Right renal pelvis (tissue), 4 donors: Measurements from ENCODE around the gene SMTNL1. TPM values are rescaled to one million over a fixed set of nuclear protein-coding genes. Genes with fewer than 3 reads are reported as not detected.

Experiments
- DNase-seq, 4 donors: peaks; one replicate each; pipeline ENCODE4 v3.0.0-alpha.2; 2013; ENCODE audit warnings: low read depth in 4 of 4, low spot score in 3 of 4, missing footprints in 1 of 4
- polyA plus RNA-seq, 4 donors: library from polyadenylated mRNA; unstranded; fragments of 120-200 nt; gene quantifications; one replicate each; pipeline ENCODE4 v1.2.1, GENCODE V29; 2013; ENCODE audit not compliant: insufficient read length in 4 of 4

SMTNL1 gene
- polyA plus RNA-seq, 4 donors, result 0.10 to 0.45 (median 0.23) TPM

GRCh38 chr11:57543593-57543992 is 6.2 kb downstream of the SMTNL1 start:
- no peak for DNase-seq

- DNase-seq, result no peak
Measured at GRCh38 chr11:57544566-57544965, 7.2 kb downstream of the SMTNL1 start.

- no peak for DNase-seq
Measured at GRCh38 chr11:57545883-57546282, 8.5 kb downstream of the SMTNL1 start.

- no peak for DNase-seq
Measured at GRCh38 chr11:57546451-57546850, 9.1 kb downstream of the SMTNL1 start.

DNA sequence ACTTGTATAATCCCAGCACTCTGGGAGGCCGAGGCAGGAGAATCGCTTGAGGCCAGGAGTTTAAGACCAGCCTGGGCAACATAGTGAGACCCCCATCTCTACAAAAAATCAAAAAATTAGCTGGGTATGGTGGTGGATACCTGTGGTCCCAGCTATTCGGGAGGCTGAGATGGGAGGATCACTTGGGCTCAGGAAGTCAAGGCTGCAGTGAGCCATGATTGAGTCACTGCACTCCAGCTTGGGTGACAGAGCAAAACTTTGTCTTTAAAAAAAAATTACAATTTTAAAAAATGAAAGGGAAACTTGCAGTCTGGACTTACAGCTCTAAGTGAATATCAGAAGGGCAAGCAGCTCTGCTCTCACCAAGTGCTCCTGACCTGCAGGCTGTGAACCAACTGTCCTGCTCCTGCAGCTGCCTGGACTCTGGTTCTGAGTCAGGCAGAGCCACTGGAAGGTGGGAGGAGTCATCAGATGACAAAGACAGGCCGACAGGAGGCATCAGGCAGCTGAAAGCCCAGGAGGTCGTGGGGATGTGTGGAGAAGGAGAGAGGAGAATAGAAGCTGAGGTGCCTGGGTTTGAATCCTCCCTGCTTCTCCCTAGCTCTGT is 9.6 kb downstream of the SMTNL1 start:
- DNase-seq, result no peak

DNA sequence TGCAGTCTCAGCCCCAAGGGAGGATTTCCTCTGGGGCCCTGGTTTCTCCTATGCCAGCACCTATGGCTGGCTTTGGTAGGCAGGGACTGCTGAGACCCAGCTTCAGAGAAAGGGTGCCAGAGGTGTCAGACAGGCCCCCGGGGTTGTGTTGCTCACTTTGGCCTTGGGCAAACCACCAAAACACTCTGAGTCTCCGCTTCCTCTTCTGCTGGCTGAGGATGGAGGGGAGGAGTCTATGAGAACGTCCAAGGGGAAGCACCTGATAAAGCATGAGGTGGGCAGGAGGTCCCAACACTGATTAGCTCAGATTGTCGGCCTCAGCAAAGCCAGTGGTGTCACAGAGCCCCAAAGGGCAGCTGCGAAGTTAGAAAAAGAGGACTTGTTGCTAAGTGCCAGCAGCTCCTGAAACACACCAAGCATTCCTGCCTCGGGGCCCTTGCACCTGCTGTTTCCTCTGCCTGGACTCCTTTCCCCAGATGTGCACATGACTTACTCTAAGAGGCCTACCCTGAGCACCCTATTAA is 10.5 kb downstream of the SMTNL1 start:
- DNase-seq, result no peak

DNA sequence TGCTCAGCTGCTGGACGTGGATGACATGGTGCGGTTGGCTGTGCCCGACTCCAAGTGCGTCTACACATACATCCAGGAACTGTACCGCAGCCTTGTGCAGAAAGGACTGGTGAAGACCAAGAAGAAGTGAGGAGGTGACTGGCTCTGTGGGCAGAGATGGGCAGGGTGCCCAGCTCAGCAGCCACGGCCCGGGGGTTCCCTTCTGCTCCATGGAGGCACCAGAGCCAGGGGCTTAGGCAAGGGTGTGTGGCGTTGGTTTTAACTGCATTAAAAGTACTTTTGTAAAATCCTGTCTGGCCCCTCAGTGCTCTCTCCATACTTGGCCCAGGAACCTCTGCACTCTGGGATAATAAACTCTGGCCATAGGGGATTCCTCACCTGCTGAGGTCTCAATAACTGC is 12.6 kb downstream of the SMTNL1 start:
- DNase-seq, result no peak

GRCh38 chr11:57551941-57552340 is 14.5 kb downstream of the SMTNL1 start:
- DNase-seq, result no peak

DNA sequence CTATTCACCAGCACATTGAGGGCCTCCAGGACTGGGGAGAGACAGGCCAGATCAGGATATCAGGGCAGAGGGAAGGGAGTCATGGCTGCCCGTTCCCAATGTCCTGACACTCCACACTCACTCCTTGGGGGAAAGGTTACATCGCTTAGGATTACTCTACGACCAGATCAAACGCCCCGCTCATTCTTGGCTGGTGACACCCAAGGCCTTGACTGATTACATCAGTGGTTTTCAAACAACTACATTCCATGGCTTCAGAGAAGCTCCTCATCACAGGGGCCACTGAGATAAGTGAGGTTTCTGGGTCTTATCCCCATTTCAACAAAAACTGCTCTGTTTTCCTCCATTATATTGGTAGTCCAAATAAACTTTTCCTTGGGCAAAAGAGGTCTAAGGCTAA is 15.1 kb downstream of the SMTNL1 start:
- no peak for DNase-seq

- DNase-seq, result no peak
Measured at GRCh38 chr11:57555393-57555792, 18.0 kb downstream of the SMTNL1 start.

- no peak for DNase-seq
Measured at GRCh38 chr11:57556041-57556440, 18.6 kb downstream of the SMTNL1 start.

DNA sequence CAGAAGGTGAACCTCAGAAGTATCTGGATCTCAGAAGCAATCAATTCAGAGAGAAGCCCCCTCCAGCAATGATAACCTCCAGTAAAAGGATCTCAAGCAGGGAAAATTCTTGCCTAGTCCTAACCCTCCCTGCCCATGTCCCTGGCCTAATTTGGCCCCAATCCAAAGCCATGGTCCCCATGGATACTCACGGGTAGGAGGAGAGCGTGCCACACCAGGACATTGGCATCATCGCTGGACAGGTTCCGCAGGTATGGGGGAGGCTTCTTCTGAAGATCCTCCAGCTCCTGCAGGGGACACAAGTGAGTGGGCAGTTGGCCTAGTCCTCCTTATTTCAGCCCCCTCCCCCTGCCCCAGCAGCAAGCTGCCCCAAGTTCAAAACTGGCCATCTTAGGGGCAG is 22.8 kb downstream of the SMTNL1 start:
- DNase-seq, result no peak

DNA sequence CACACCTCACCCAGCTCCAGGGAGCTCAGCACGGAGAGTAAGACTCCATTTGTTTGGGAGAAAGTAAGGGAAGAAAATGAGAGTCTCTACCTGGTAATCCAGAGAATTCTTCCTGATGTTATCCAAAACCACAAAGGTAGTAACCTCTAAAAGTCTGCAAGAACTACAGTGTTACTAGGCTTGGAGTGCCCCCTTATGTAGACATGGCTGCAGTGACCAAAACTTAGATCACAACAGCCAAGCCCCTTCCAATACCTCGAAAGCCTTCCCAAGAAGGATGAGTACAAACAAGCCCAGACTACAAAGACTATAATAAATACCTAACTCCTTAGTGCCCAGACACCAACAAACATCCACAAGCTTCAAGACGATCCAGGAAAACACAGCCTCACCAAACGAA is 25.2 kb downstream of the SMTNL1 start:
- DNase-seq, result no peak

- DNase-seq, result peak in 1 of 4 donors; percentile 19
Measured at GRCh38 chr11:57566005-57566904, 28.9 kb downstream of the SMTNL1 start.

GRCh38 chr11:57566905-57567514 is 29.6 kb downstream of the SMTNL1 start:
- peak in 2 of 4 donors; percentile 15 to 20 for DNase-seq

GRCh38 chr11:57567515-57568329 is 30.3 kb downstream of the SMTNL1 start, which contains the start of gene UBE2L6:
TSS of gene UBE2L6 (minus strand) at chr11:57567672. CDS start at chr11:57567611, 61 bp downstream.
- DNase-seq, result peak in 2 of 4 donors; percentile 30 to 62

DNA sequence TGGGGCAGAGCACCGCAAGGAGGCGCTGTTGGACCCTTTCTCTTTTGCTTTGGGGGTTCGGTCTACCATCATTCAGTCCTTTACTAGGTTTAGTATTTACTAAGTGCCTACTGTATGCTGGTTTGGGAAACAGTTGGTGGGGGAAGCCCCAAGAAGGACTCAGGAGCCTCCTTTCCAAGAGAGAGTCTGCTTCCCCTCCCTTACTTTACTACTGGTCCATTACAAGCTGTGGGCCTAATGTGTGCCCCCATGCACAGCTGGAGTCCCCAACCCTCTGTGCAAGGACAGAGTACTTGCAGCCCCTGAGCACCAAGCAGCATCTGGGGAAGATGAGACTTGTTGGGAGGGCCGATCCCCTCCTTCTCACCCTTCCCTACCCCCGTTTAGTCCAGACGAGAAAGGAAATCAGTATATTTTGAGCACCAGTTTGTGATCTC is 31.0 kb downstream of the SMTNL1 start:
- peak; percentile 66 to 80 (median 74) for DNase-seq

DNA sequence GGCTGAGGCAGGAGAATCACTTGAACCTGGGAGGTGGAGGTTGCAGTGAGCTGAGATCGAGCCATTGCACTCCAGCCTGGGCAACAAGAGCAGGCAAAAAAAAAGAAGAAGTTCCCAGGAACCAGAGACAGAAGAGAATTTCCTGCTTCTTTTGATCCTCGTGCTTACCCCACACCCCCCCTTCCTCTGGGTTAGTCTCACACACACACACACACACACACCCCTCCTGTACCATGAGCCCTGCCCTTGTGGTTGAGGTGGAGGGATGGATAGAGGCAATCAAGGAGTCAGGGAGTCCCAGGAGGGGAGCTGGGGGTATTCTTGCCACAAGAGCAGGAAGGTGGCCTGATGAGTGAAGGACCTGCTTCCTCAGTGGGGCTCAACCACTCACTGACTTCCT is 34.2 kb downstream of the SMTNL1 start:
- DNase-seq, result no peak

DNA sequence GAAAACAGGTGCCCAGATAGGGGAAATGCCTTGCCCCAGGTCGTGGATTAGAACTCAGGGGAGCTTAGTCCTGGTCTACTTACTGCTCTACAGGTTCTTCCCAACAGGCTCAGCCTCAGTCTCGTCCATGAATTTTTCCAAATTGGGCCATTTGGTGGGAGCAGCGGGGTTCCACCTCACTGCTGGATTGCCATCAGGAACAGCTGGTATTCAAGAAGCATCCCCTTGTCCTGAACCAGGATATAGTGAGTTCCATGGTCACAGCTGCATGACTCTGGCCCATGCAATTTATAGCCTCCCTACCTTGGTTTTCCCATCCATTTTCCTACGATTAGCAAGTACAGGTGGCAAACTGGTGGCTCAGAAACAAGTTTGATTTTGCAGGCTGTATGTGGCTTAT is 36.7 kb downstream of the SMTNL1 start:
- DNase-seq, result no peak

DNA sequence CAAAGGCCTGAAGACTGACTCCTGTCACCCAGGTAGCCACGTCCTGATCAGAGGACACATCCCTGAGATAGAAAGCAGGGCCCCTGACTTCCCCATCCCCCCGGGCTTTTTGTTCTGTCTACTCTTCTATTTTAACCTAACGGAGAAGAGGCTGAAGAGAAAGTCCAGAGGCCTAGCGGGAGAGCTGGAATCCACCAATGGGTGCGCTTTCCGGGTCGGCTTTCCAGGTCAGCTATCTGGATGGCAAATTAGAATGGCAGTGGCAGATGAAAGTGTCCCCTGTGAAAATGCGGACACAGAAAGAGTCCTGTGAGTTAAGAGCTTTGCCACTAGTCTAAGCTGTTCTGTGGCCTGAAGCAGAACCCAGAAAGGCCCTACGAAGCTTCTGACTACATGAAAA is 46.9 kb downstream of the SMTNL1 start:
- no peak for DNase-seq
